SK-N-SH (cell line): Measurements from ENCODE around the gene SPC25.

Experiments
- CTCF ChIP-seq: fragments of 200-600 bp; sonication (generic); IDR thresholded peaks from 2 replicates; pipeline ENCODE4 v1.6.1; 2017; ENCODE audit warnings: antibody characterized with exemption, mild to moderate bottlenecking, moderate library complexity
- FOXM1 ChIP-seq: IDR thresholded peaks from 2 replicates; pipeline ENCODE4 v1.4.0; 2012; ENCODE audit warnings: low read depth, mild to moderate bottlenecking

GRCh38 chr2:168849610-168850009 lies 40.6 kb downstream of the SPC25 start:
- TF ChIP-seq CTCF: peak; percentile 34; the same call in 1 of the 2 replicates
- no peak for TF ChIP-seq FOXM1
